ENCODE data around the gene GRM4. TPM values are rescaled to one million over a fixed set of nuclear protein-coding genes. Genes with fewer than 3 reads are reported as not detected.

GRM4 gene
- total and polyA plus RNA-seq, 8 donors = 0.30 to 0.70 (median 0.43) TPM; not detected in 2

DNA sequence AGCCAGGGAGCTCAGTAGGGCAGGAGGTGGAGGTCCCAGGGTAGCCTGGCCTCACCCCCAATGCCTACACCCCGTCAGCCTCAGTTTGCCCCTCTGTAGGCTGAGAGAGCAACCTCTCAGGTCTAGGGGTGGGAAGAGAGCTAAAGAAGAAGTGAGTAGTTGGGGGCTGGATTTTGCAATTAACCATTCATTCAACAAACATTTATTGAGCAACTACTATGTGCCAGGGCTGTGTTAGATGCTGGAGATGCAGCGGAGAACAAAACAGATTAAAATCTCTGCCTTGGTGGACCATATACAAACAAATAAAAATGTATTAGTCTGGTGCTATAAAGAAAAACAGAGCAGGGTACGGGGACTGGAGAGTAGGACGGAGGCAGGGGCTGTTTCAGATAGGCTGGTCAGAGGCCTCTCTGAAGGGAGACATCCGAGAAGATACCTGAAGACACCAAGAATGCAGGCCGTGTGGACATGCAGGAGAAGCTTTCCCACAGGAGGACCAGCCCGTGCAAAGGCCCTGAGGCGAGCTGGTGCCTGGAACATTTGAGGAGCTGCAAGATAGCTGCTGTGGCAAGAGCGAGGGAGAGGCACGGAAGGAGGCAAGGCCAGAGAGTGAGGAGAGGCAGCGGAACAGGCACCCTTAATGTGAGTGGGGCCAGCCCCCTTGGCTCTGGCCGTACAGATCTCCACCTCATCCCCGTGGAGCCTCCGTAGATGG is 60.3 kb downstream of the GRM4 start:
- intact Hi-C loops (cut with DNase I) = no loop called here
- Histone ChIP-seq H3K4me3 (no peak overlapping the region), H3K27me3 (no peaks in the 10 kb centered on the region), H3K36me3 (no peaks in the 10 kb centered on the region), H3K9me3 (no peaks in the 10 kb centered on the region), H3K4me1 (no peaks in the 10 kb centered on the region), H3K27ac (no peak overlapping the region)
- ATAC-seq (no peak), DNase-seq (no peak)
- TF ChIP-seq, protein P1, sequence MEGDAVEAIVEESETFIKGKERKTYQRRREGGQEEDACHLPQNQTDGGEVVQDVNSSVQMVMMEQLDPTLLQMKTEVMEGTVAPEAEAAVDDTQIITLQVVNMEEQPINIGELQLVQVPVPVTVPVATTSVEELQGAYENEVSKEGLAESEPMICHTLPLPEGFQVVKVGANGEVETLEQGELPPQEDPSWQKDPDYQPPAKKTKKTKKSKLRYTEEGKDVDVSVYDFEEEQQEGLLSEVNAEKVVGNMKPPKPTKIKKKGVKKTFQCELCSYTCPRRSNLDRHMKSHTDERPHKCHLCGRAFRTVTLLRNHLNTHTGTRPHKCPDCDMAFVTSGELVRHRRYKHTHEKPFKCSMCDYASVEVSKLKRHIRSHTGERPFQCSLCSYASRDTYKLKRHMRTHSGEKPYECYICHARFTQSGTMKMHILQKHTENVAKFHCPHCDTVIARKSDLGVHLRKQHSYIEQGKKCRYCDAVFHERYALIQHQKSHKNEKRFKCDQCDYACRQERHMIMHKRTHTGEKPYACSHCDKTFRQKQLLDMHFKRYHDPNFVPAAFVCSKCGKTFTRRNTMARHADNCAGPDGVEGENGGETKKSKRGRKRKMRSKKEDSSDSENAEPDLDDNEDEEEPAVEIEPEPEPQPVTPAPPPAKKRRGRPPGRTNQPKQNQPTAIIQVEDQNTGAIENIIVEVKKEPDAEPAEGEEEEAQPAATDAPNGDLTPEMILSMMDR (IDR thresholded peaks at IDR 0.05) = no peak

DNA sequence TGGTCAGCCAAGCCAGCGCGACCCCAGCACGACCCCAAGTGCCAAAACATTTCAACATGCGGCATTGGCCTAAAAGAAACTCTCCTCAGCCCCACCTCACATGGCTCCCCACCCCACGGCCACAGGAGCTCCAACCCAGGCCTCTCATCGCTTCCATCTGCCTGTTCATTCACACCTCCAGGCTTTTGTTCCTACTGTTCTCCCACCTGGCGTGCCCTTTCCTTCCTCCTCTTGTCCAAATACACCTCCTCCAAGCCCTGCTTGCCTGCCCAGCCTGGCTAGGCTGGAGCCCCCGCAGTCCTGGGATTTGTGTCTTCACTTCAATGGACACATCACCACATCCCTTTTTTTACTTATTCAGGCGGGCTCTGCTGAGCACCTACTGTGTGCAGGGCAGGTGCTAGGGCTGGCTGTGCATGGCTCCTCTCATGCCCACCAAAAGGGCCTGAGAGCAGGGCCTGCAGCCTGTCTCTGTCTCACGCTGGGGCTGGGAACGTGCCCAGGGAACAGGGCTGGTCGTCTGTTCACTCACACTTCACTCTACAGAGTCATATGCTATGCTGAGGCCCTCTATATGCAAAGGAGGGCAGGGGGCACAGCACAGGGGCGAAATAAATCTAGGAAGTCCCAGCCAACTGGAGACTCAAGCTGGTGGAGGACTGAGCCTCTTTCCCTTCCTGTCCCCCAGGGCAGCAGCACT is 61.1 kb downstream of the GRM4 start:
- no peak for ATAC-seq
- H3K36me3 ChIP-seq = no peaks in the 10 kb centered on the region
- DNase-seq = no peak
- intact Hi-C loops (cut with DNase I) = no loop called here
- no peaks in the 10 kb centered on the region for H3K4me1 ChIP-seq
- no peak overlapping the region for H3K27ac ChIP-seq
- no peak overlapping the region for H3K4me3 ChIP-seq
- TF ChIP-seq, protein P1 (IDR thresholded peaks at IDR 0.05) = no peak
- no peaks in the 10 kb centered on the region for H3K9me3 ChIP-seq
- H3K27me3 ChIP-seq = peaks cover 0 to 3% of the 10 kb centered on the region in 2 donors

DNA sequence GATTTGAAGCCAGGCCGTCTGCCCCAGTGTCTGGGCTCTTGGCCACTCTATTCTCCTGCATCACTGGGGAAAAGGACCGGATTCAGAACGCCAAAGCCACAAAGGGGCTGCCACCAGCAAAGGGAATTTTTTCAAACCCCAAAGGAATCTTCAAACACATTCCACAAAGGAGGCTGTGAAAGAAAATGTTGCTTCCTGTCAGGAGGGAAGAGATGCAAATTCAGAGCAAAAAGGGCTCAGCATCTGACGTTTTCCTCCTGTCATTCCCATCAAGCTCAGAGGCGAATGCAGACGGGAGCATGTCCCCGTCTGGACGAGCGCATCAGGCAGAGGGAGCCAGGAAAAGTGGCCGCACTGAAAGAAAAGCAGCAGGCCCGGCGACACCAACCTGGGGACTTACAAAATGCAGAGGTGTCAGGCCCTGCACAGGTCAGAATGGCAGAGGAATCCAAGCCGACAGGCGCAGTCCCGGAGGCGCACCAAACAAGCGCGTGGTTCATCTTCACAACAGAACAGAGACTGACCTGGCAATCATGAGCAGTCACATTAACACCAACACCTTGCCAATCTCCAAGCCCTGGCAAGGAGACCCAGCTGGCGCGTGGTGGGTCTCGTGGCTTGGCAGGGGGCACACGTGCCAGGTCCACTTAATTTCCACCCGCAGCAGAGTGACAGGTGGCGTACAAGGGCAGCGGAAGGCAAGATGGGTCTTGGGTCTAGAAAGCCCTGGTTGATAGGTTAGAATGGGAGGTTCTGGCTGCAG is 62.8 kb downstream of the GRM4 start:
- no peaks in the 10 kb centered on the region for H3K4me1 ChIP-seq
- ATAC-seq = no peak
- no peak overlapping the region for H3K27ac ChIP-seq
- DNase-seq = no peak
- H3K27me3 ChIP-seq = peaks cover 0 to 6% of the 10 kb centered on the region in 2 donors
- H3K4me3 ChIP-seq = no peak overlapping the region
- no peaks in the 10 kb centered on the region for H3K36me3 ChIP-seq
- H3K9me3 ChIP-seq = no peaks in the 10 kb centered on the region
- TF ChIP-seq, protein P1 (IDR thresholded peaks at IDR 0.05) = no peak
- intact Hi-C loops (cut with DNase I) = no loop called here

DNA sequence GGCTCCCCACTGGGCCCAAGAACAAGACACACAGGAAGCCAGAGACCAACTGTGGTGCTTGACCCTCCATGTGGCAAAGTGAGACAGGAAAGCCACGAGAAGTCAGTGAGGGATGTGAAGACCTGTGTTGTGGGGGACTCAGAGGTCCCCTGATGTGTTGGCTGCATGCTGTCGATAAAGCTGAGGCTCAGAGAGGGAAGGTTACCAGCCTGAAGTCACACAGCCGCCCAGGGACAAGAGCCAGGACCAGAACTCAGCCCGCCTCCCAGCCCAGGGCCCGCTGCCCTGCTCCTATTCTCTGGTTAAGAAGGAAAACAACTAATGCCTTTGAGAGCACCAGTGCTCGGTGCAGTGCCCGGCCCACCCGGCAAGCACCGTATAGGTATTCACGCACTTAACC is 63.5 kb downstream of the GRM4 start:
- Histone ChIP-seq H3K36me3 (no peaks in the 10 kb centered on the region), H3K27ac (no peak overlapping the region), H3K4me1 (no peaks in the 10 kb centered on the region), H3K4me3 (no peak overlapping the region), H3K27me3 (peaks cover 0 to 6% of the 10 kb centered on the region in 2 donors), H3K9me3 (no peaks in the 10 kb centered on the region)
- ATAC-seq (no peak), DNase-seq (no peak)
- TF ChIP-seq, protein P1 (IDR thresholded peaks at IDR 0.05) = no peak
- intact Hi-C loops (cut with DNase I) = no loop called here

DNA sequence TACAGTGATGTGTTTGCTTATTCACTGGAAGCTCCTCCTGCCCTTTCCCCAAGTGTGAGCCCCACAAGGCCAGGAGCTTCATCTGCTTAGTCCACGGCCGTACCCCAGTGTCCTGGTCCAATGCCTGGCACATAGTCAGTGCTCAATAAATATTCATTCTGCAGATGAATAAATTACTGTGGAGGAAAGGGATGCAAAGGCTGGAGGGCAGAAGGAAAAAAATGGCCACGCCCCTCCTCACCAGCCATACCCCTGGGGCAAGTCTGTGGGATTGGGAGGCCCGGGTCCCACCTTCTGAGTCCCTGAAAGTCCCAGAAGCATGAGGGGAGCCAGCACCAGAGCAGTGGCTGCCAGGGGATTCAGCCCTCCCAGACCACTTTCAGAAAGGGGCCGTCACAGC is 65.5 kb downstream of the GRM4 start:
- Histone ChIP-seq H3K27ac (no peak overlapping the region), H3K4me1 (no peaks in the 10 kb centered on the region), H3K9me3 (no peaks in the 10 kb centered on the region), H3K36me3 (no peaks in the 10 kb centered on the region), H3K4me3 (no peak overlapping the region), H3K27me3 (peaks cover 0 to 6% of the 10 kb centered on the region in 2 donors)
- TF ChIP-seq, protein P1 (IDR thresholded peaks at IDR 0.05) = no peak
- intact Hi-C loops (cut with DNase I) = no loop called here
- ATAC-seq (no peak), DNase-seq (no peak)
